HepG2 (cell line): ENCODE measurements around the gene OR10P1. TPM values are rescaled to one million over a fixed set of nuclear protein-coding genes. Genes with fewer than 3 reads are reported as not detected.

ENCODE experiments used
- AGO1 ChIP-seq: fragments of 200-400 bp; formaldehyde crosslinking; IDR thresholded peaks from 2 replicates; pipeline ENCODE4 v1.6.1; 2017; ENCODE audit warnings: mild to moderate bottlenecking, low read depth, low read length, moderate library complexity; ENCODE audit not compliant: poor library complexity, severe bottlenecking
- ELF1 ChIP-seq: sonication (generic); formaldehyde crosslinking; IDR thresholded peaks from 2 replicates; pipeline ENCODE4 v1.4.0; 2020; ENCODE audit warnings: missing genetic modification reagents
- ERF ChIP-seq: IDR thresholded peaks from 2 replicates; pipeline ENCODE4 v1.6.1; 2018; ENCODE audit warnings: missing biosample characterization, missing genetic modification reagents
- HMG20B ChIP-seq: conservative IDR thresholded peaks from 2 replicates; pipeline ENCODE4 v1.6.1; 2016; ENCODE audit warnings: missing genetic modification reagents, missing compliant biosample characterization
- MAZ ChIP-seq, 2 experiments: sonication (generic) in 1 of 2; formaldehyde crosslinking in 1 of 2; IDR thresholded peaks; 2 replicates each; pipeline versions ENCODE4 v1.5.0 to v1.6.1; 2012 to 2020; ENCODE audit warnings: low read depth in 2 of 2, mild to moderate bottlenecking in 2 of 2, borderline replicate concordance in 1 of 2, improper control_type of control experiment in 1 of 2, low read length in 1 of 2, missing genetic modification reagents in 1 of 2, moderate library complexity in 1 of 2
- MED1 ChIP-seq: sonication (generic); formaldehyde crosslinking; IDR thresholded peaks from 2 replicates; pipeline ENCODE4 v1.4.0; 2020; ENCODE audit warnings: missing genetic modification reagents
- NCOA1 ChIP-seq: sonication (generic); formaldehyde crosslinking; IDR thresholded peaks from 2 replicates; pipeline ENCODE4 v1.9.0; 2021; ENCODE audit warnings: missing genetic modification reagents
- POLR2A ChIP-seq, 2 experiments: IDR thresholded peaks; 2 replicates each; pipeline ENCODE4 v1.6.1; 2011; ENCODE audit warnings: low read depth in 2 of 2, low read length in 2 of 2, mild to moderate bottlenecking in 1 of 2, moderate library complexity in 1 of 2; ENCODE audit not compliant: insufficient read depth in 1 of 2
- ZNF160 ChIP-seq: sonication (generic); formaldehyde crosslinking; IDR thresholded peaks from 2 replicates; pipeline ENCODE4 v1.8.0; 2022; ENCODE audit warnings: mild to moderate bottlenecking, inconsistent platforms, missing genetic modification reagents
- ZNF274 ChIP-seq: sonication (generic); formaldehyde crosslinking; IDR thresholded peaks from 2 replicates; pipeline ENCODE4 v1.5.1; 2020; ENCODE audit warnings: mild to moderate bottlenecking, missing genetic modification reagents
- ZNF644 ChIP-seq: IDR thresholded peaks from 2 replicates; pipeline ENCODE4 v1.6.1; 2016; ENCODE audit warnings: low read depth
- polyA plus RNA-seq, 8 experiments: library from polyadenylated mRNA; depleted of rRNA in 3 of 8; stranded (reverse) in 7 of 8; unstranded in 1 of 8; fragments of >200 nt; fragmentation: Illumina TruSeq in 4 of 8; extraction: Trizol in 4 of 8; gene quantifications; 2 replicates each; pipeline versions ENCODE4 v1.2.1 to v1.2.3, GENCODE V29; 2011 to 2016; ENCODE audit warnings: low read depth in 4 of 8, missing spikeins in 1 of 8, mixed read lengths in 1 of 8; ENCODE audit not compliant: insufficient read depth in 1 of 8
- total RNA-seq, 5 experiments: library from RNA; depleted of rRNA; stranded (reverse); fragments of >200 nt; fragmentation: Illumina TruSeq; extraction: Trizol; gene quantifications; 2 replicates each; pipeline ENCODE4 v1.2.3, GENCODE V29; 2016; ENCODE audit warnings: low read depth in 1 of 5
- TF ChIP-seq, protein P1 (sequence below): sonication (generic); formaldehyde crosslinking; IDR thresholded peaks from 2 replicates; pipeline ENCODE4 v1.5.1; 2020; ENCODE audit warnings: mild to moderate bottlenecking, missing genetic modification reagents
- TF ChIP-seq, protein P2 (sequence below): sonication (generic); formaldehyde crosslinking; IDR thresholded peaks from 2 replicates; pipeline ENCODE4 v1.4.0; 2020; ENCODE audit warnings: missing genetic modification reagents, borderline replicate concordance
- TF ChIP-seq, protein P3 (sequence below): sonication (generic); formaldehyde crosslinking; IDR thresholded peaks from 2 replicates; pipeline ENCODE4 v1.9.0; 2021; ENCODE audit warnings: missing genetic modification reagents, borderline replicate concordance
- TF ChIP-seq, protein P4 (sequence below), 2 experiments: fragments of 450-650 bp in 1 of 2; sonication (generic) in 1 of 2; formaldehyde crosslinking; IDR thresholded peaks; 2 replicates each; pipeline versions ENCODE4 v1.5.0 to v1.8.0; 2020 to 2022; ENCODE audit warnings: mild to moderate bottlenecking in 1 of 2, missing genetic modification reagents in 1 of 2

The OR10P1 gene
- total and polyA plus RNA-seq, 2 of the 13 experiments (the other 11 are each of a cell fraction or from before 2014, with no cell fraction given), result not detected

DNA sequence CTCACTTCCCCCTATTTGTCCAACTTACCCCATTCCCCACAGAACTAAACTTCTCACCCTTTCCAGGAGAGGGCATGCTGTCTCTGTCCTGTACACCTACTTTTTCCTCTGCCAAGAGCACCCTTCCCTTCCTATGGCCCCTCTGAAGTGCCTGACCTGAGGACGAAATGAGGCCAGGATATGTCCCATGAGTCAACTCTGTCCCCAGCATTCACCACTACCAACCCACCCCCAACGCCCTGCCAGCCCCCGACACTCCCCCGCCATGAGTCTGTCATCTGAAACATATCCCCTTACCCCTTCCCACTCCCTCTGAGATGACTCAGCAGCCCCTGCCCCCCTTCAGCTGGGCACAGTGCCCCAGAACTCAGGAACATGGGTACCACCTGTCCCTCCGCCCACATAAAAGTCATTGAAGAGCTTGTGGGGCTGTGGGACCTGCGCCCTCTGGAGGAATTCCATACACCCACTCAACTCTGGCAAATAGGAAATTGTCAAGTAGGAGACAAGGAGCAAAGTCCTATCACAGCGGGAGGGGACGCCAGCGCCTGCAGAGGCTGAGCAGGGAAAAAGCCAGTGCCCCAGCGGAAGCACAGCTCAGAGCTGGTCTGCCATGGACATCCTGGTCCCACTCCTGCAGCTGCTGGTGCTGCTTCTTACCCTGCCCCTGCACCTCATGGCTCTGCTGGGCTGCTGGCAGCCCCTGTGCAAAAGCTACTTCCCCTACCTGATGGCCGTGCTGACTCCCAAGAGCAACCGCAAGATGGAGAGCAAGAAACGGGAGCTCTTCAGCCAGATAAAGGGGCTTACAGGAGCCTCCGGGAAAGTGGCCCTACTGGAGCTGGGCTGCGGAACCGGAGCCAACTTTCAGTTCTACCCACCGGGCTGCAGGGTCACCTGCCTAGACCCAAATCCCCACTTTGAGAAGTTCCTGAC lies 44.7 kb downstream of the OR10P1 start (continued):
- TF ChIP-seq, protein P1, sequence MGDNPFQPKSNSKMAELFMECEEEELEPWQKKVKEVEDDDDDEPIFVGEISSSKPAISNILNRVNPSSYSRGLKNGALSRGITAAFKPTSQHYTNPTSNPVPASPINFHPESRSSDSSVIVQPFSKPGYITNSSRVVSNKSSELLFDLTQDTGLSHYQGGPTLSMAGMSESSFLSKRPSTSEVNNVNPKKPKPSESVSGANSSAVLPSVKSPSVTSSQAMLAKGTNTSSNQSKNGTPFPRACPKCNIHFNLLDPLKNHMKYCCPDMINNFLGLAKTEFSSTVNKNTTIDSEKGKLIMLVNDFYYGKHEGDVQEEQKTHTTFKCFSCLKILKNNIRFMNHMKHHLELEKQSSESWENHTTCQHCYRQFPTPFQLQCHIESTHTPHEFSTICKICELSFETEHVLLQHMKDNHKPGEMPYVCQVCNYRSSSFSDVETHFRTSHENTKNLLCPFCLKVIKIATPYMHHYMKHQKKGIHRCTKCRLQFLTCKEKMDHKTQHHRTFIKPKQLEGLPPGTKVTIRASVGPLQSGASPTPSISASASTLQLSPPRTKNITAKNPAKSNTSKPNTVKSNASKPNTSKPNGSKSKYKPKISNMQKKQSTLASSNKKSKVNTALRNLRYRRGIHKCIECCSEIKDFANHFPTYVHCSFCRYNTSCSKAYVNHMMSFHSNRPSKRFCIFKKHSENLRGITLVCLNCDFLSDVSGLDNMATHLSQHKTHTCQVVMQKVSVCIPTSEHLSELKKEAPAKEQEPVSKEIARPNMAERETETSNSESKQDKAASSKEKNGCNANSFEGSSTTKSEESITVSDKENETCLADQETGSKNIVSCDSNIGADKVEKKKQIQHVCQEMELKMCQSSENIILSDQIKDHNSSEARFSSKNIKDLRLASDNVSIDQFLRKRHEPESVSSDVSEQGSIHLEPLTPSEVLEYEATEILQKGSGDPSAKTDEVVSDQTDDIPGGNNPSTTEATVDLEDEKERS, result 0 out of 2 replicates have a peak, but pooled peaks have one; percentile 40
- TF ChIP-seq MAZ (IDR thresholded peaks at IDR 0.05; ENCODE audit: borderline replicate concordance, low read depth, low read length), result no peak
- TF ChIP-seq MAZ (CRISPR knock-in tag; IDR thresholded peaks at IDR 0.05; ENCODE audit: low read depth), result no peak; the same call in 1 of the 2 replicates
- TF ChIP-seq ZNF274 (CRISPR knock-in tag), result 0 out of 2 replicates have a peak, but pooled peaks have one; percentile 31
- TF ChIP-seq ELF1 (CRISPR knock-in tag), result peak; percentile 54
- TF ChIP-seq ZNF644 (CRISPR knock-in tag), result peak; percentile 78; the same call in 1 of the 2 replicates
- no peak for TF ChIP-seq AGO1
- TF ChIP-seq, protein P2, sequence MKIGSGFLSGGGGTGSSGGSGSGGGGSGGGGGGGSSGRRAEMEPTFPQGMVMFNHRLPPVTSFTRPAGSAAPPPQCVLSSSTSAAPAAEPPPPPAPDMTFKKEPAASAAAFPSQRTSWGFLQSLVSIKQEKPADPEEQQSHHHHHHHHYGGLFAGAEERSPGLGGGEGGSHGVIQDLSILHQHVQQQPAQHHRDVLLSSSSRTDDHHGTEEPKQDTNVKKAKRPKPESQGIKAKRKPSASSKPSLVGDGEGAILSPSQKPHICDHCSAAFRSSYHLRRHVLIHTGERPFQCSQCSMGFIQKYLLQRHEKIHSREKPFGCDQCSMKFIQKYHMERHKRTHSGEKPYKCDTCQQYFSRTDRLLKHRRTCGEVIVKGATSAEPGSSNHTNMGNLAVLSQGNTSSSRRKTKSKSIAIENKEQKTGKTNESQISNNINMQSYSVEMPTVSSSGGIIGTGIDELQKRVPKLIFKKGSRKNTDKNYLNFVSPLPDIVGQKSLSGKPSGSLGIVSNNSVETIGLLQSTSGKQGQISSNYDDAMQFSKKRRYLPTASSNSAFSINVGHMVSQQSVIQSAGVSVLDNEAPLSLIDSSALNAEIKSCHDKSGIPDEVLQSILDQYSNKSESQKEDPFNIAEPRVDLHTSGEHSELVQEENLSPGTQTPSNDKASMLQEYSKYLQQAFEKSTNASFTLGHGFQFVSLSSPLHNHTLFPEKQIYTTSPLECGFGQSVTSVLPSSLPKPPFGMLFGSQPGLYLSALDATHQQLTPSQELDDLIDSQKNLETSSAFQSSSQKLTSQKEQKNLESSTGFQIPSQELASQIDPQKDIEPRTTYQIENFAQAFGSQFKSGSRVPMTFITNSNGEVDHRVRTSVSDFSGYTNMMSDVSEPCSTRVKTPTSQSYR (CRISPR knock-in tag), result peak; percentile 34; the same call in 1 of the 2 replicates
- peak; percentile 66; the same call in 1 of the 2 replicates for TF ChIP-seq ERF (CRISPR knock-in tag)
- TF ChIP-seq, protein P3, sequence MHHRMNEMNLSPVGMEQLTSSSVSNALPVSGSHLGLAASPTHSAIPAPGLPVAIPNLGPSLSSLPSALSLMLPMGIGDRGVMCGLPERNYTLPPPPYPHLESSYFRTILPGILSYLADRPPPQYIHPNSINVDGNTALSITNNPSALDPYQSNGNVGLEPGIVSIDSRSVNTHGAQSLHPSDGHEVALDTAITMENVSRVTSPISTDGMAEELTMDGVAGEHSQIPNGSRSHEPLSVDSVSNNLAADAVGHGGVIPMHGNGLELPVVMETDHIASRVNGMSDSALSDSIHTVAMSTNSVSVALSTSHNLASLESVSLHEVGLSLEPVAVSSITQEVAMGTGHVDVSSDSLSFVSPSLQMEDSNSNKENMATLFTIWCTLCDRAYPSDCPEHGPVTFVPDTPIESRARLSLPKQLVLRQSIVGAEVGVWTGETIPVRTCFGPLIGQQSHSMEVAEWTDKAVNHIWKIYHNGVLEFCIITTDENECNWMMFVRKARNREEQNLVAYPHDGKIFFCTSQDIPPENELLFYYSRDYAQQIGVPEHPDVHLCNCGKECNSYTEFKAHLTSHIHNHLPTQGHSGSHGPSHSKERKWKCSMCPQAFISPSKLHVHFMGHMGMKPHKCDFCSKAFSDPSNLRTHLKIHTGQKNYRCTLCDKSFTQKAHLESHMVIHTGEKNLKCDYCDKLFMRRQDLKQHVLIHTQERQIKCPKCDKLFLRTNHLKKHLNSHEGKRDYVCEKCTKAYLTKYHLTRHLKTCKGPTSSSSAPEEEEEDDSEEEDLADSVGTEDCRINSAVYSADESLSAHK (CRISPR knock-in tag), result no peak
- 0 out of 2 replicates have a peak, but pooled peaks have one; percentile 34 for TF ChIP-seq NCOA1 (CRISPR knock-in tag)
- peak; percentile 94 to 98 for TF ChIP-seq POLR2A (IDR thresholded peaks at IDR 0.05; ENCODE audit: insufficient read depth in 1 of 2, low read depth in 2 of 2, low read length in 2 of 2)
- peak; percentile 59; the same call in 1 of the 2 replicates for TF ChIP-seq HMG20B (CRISPR knock-in tag)
- peak; percentile 85 for TF ChIP-seq MED1 (CRISPR knock-in tag)
- TF ChIP-seq, protein P4, sequence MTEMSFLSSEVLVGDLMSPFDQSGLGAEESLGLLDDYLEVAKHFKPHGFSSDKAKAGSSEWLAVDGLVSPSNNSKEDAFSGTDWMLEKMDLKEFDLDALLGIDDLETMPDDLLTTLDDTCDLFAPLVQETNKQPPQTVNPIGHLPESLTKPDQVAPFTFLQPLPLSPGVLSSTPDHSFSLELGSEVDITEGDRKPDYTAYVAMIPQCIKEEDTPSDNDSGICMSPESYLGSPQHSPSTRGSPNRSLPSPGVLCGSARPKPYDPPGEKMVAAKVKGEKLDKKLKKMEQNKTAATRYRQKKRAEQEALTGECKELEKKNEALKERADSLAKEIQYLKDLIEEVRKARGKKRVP (CRISPR knock-in tag; IDR thresholded peaks at IDR 0.05), result no peak
- TF ChIP-seq ZNF160 (CRISPR knock-in tag), result peak; percentile 39; the same call in 1 of the 2 replicates
